Natural killer cell (primary cell): Measurements from ENCODE around the gene PRIMPOL. TPM values are rescaled to one million over a fixed set of nuclear protein-coding genes. Genes with fewer than 3 reads are reported as not detected.
"Not testable (repeated sequence)": the region's sequence is repeated elsewhere in the genome, so short reads cannot be mapped to it uniquely, and the experiment has no call there.

Experiments used
- ATAC-seq, 3 donors: fragments of 150-1000 bp in 2 of 3; fragments of 200-7000 bp in 1 of 3; cut with Tn5 transposase; 1 replicate in 1 of 3; 2 replicates in 2 of 3; pipeline ENCODE4 v1.10.0; 2021; ENCODE audit warnings: mild to moderate bottlenecking in 2 of 3, moderate library complexity in 2 of 3
- DNase-seq, 2 donors: peaks; one replicate each; pipeline versions ENCODE4 v3.0.0 to v3.0.0-alpha.2; 2013 to 2021; ENCODE audit warnings: mixed read lengths in 1 of 2
- H3K27ac ChIP-seq: one replicate; pipeline ENCODE4 v1.5.1; 2013; ENCODE audit warnings: mild to moderate bottlenecking, low read length
- H3K27me3 ChIP-seq: one replicate; pipeline ENCODE4 v1.6.1; 2013; ENCODE audit warnings: low read length; ENCODE audit not compliant: control insufficient read depth, insufficient read depth
- H3K36me3 ChIP-seq: one replicate; pipeline ENCODE4 v1.6.1; 2013; ENCODE audit warnings: low read length; ENCODE audit not compliant: control insufficient read depth, insufficient read depth
- H3K4me1 ChIP-seq: one replicate; pipeline ENCODE4 v1.6.1; 2013; ENCODE audit warnings: low read length; ENCODE audit not compliant: control insufficient read depth, insufficient read depth
- H3K4me3 ChIP-seq: one replicate; pipeline ENCODE4 v1.5.1; 2013; ENCODE audit warnings: low read length
- H3K9me3 ChIP-seq: one replicate; pipeline ENCODE4 v1.6.1; 2013; ENCODE audit warnings: low read length; ENCODE audit not compliant: control insufficient read depth, insufficient read depth
- H3K27ac Mint-ChIP-seq, 2 donors: one replicate each; pipeline ENCODE4 v1.8.0; 2022; ENCODE audit warnings: mild to moderate bottlenecking in 2 of 2, mixed read lengths in 2 of 2, moderate library complexity in 1 of 2
- H3K27me3 Mint-ChIP-seq, 2 donors: one replicate each; pipeline ENCODE4 v1.8.0; 2022; ENCODE audit warnings: low read depth in 2 of 2, mixed read lengths in 2 of 2
- H3K36me3 Mint-ChIP-seq: one replicate; pipeline ENCODE4 v1.8.0; 2022; ENCODE audit warnings: mixed read lengths
- H3K4me1 Mint-ChIP-seq, 2 donors: one replicate each; pipeline ENCODE4 v1.8.0; 2022; ENCODE audit warnings: mixed read lengths in 2 of 2
- H3K4me3 Mint-ChIP-seq: one replicate; pipeline ENCODE4 v1.8.0; 2022; ENCODE audit warnings: mild to moderate bottlenecking, moderate library complexity, mixed read lengths
- H3K9me3 Mint-ChIP-seq, 2 donors: one replicate each; pipeline ENCODE4 v1.8.0; 2022; ENCODE audit warnings: mixed read lengths in 2 of 2
- CTCF ChIP-seq: fragments of 200-600 bp; IDR thresholded peaks from one replicate; pipeline ENCODE4 v1.8.0; 2022; ENCODE audit warnings: antibody characterized with exemption
- WGBS: methylation state at CpG from one replicate; pipeline ENCODE4 v1.1.7; 2013; ENCODE audit warnings: missing lambda C conversion rate; ENCODE audit not compliant: insufficient coverage; 5-methylcytosine and 5-hydroxymethylcytosine counted together
- intact Hi-C: fragments of 100-400 bp; cut with micrococcal nuclease; formaldehyde crosslinking; loops from one replicate; pipeline ENCODE4 v1.14.2; 2022
- total RNA-seq, 4 donors: library from RNA; stranded (reverse); fragments of 120-200 nt in 1 of 4; gene quantifications; one replicate each; pipeline versions ENCODE4 v1.2.3 to v1.2.4, GENCODE V29; 2013 to 2022

Gene PRIMPOL
- total RNA-seq, 3 donors from 2014 or later (not counting 1 experiment from before 2014, with no cell fraction given), result 13.2 to 17.9 (median 16.9) TPM

GRCh38 chr4:184612074-184612473 is 37.5 kb upstream of the PRIMPOL start:
- Histone ChIP-seq H3K27ac (no peak overlapping the region), H3K4me3 (no peak overlapping the region), H3K27me3 (no peaks in the 10 kb centered on the region), H3K36me3 (no peaks in the 10 kb centered on the region), H3K9me3 (peaks cover 7% of the 10 kb centered on the region), H3K4me1 (no peaks in the 10 kb centered on the region)
- ATAC-seq, result no peak
- intact Hi-C loops, result no loop called here
- TF ChIP-seq CTCF, result no peak
- H3K36me3 Mint-ChIP-seq, result no peaks in the 10 kb centered on the region
- H3K4me3 Mint-ChIP-seq, result no peak overlapping the region
- WGBS, result 98% methylated on average over 3 of the region's 3 CpGs
- peaks cover 0 to 2% of the 10 kb centered on the region in 2 donors for H3K9me3 Mint-ChIP-seq
- no peaks in the 10 kb centered on the region for H3K4me1 Mint-ChIP-seq
- no peak for DNase-seq
- no peaks in the 10 kb centered on the region for H3K27me3 Mint-ChIP-seq
- no peak overlapping the region for H3K27ac Mint-ChIP-seq

- ATAC-seq, result no peak
- intact Hi-C loops, result no loop called here
- Mint-ChIP-seq H3K36me3 (no peaks in the 10 kb centered on the region), H3K27ac (no peak overlapping the region), H3K4me3 (no peak overlapping the region), H3K27me3 (no peaks in the 10 kb centered on the region), H3K9me3 (peaks cover 0 to 2% of the 10 kb centered on the region in 2 donors), H3K4me1 (no peaks in the 10 kb centered on the region)
- H3K27me3 ChIP-seq, result no peaks in the 10 kb centered on the region
- DNase-seq, result no peak
- H3K4me3 ChIP-seq, result no peak overlapping the region
- H3K36me3 ChIP-seq, result no peaks in the 10 kb centered on the region
- no peaks in the 10 kb centered on the region for H3K4me1 ChIP-seq
- WGBS, result 19% methylated on average over 2 of the region's 2 CpGs
- peaks cover 7% of the 10 kb centered on the region for H3K9me3 ChIP-seq
- no peak overlapping the region for H3K27ac ChIP-seq
- TF ChIP-seq CTCF, result no peak
Observed at GRCh38 chr4:184613405-184613804, 36.1 kb upstream of the PRIMPOL start.

- no peak overlapping the region for H3K4me3 ChIP-seq
- Mint-ChIP-seq H3K9me3 (peaks cover 0 to 2% of the 10 kb centered on the region in 2 donors), H3K4me3 (no peak overlapping the region), H3K27me3 (no peaks in the 10 kb centered on the region), H3K4me1 (no peaks in the 10 kb centered on the region), H3K27ac (no peak overlapping the region), H3K36me3 (no peaks in the 10 kb centered on the region)
- ATAC-seq, result no peak
- 100% methylated on average over 3 of the region's 3 CpGs for WGBS
- intact Hi-C loops, result no loop called here
- no peak overlapping the region for H3K27ac ChIP-seq
- H3K27me3 ChIP-seq, result no peaks in the 10 kb centered on the region
- peaks cover 7% of the 10 kb centered on the region for H3K9me3 ChIP-seq
- no peak for TF ChIP-seq CTCF
- no peaks in the 10 kb centered on the region for H3K36me3 ChIP-seq
- DNase-seq, result no peak
- H3K4me1 ChIP-seq, result no peaks in the 10 kb centered on the region
Observed at GRCh38 chr4:184614509-184614908, 35.0 kb upstream of the PRIMPOL start.

GRCh38 chr4:184616168-184616567 is 33.4 kb upstream of the PRIMPOL start:
- H3K36me3 ChIP-seq, H3K27me3 Mint-ChIP-seq, H3K4me1 ChIP-seq, H3K27ac ChIP-seq, H3K4me1 Mint-ChIP-seq, H3K9me3 Mint-ChIP-seq, H3K27me3 ChIP-seq, ATAC-seq, H3K27ac Mint-ChIP-seq, DNase-seq, H3K9me3 ChIP-seq, H3K4me3 ChIP-seq, H3K36me3 Mint-ChIP-seq, intact Hi-C loops, H3K4me3 Mint-ChIP-seq: not testable (repeated sequence)
- WGBS, result 70% methylated on average over 1 of the region's 2 CpGs
